NCI-H69 (cell line): ENCODE results near the gene ADGRG1.

ENCODE experiments used
- DNase-seq: peaks from one replicate; lab custom pipeline; 2025; lab: John Stamatoyannopoulos, UW

The ADGRG1 gene

DNA sequence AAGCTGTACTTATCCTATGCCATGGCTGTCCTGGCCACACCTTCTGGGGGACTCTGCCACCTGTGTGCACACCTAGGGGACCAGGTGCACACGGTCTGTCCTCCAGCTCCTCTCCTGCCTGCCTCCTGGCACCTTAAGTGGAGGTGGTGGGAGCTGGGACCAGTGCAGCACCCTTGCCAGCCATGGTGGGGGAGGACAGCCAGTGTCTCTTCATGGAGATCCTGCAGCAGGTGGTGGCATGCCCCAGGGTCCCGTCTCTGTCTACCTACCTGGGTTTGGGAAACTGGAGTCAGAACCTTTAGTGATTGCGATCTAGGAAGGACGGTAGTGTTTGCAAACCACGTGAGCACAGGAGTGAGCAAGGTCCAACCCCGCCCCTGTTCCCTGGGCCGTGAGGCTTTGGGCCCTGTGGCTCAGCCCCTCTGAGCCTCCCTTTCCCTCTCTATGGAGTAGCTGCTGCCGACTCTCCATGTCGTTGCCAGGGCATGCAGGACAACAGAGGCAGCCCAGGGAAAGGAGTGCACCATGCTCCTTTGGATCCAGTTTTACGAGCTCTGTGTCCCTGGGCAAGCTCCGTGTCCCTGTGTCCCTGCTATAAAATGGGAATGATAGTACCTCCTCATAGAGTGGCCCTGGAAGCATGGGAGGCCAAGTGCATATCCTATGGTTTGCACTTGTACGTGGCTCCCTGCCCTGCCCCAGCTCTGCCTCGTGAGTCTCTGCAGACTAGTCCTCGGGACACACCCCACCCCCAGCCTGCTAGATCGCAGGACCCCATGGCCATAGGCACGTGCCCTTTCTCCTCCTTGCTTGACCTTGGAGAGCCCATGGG lies 7.1 kb downstream of the ADGRG1 start:
- DNase-seq: no peak

DNA sequence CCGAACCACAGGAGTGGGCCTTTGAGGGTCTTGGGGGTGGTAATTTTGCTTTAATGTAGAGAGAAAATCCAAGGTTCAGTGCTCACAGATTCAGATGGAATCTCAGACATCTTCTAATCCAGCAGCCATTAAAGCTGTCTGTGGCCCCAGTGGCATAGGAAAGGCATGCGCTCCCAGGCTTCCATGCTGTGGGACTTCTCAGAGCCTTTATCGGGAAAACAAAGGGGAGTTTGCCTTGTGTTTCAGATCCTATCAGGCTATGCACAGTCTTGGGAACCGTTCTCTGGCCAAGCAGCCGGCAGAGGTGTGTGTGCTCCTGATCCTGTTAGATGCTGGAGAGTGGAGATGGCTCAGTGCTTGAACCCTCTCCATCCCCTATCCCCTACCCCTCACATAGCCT lies 7.8 kb downstream of the ADGRG1 start:
- no peak for DNase-seq

DNA sequence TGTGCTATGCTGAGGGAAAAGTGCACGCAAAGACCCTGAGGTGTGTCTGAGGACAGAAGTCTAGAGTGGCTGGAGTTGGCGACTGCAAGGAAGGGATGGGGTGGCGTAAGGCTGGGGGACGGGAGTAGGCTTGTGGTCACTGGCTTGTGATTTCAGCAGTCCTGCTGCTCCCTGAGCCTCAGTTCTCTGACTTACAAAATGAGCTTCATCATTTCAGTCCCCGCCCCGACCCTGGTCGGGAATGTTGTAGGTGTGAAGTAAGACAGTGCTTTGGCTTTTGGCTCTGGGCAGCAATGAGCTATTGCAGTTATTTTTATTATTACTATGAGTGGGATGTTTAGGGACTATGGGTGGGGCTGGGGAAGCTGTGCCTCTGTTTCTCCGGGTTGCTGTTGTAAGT lies 8.6 kb downstream of the ADGRG1 start:
- no peak for DNase-seq

DNA sequence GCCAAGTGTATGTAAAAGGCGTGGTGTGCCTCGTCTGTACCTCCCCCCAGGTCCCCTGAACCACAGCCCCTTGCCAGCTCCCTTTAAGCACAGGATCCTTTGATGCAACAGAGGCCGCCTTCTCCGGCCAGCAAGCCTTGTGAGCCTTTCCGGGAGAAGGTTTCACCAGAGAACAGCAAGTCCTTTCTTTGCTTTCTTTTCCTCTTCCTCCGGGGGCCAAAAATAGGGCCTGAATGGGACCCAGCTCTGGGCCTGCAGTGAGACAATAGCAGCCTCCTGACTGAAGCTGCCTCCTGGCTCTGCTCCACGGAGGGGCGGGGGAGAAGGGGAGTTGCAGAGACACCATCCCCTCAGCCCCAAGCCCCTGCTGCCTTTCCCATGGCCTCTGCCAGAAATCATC lies 9.0 kb downstream of the ADGRG1 start:
- DNase-seq: no peak

DNA sequence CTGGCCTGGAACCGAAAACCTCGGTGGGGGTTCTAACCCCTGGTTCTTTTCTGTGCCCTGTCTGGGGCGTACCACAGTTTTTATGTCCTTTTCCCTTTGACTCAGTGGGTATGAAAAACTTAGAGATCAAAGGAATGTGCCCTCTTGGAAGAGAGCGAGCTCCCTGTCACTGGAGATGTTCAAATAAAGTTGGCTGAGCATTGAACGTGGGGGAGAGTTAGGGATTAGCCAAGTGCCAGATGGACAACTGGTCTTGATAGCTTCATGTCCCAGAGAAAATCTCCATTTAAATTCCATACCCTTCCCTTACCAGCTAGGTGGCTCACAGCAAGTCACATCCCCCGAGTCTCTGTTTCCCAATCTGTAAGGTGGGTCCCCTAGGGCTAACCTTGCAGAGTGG lies 9.5 kb downstream of the ADGRG1 start:
- DNase-seq: no peak

DNA sequence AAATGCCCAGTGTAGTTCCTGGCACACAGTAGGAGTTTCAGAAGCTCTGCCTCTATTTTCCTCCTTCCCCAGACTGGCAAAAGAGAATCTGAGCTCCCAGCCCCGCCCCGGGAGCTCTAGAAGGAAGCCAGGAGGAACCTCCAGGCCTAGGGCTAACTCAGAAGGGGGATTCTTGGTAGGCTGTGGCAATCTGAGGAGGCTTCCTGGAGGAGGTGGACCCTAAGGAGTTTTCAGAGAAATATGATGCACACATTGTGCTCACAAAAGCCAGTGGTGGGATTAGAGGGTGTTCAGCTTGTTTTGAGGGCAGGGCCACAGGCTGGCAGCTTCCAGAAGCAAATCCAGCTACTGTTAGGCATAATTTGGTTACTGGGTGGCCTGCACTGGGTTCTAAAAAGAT lies 10.0 kb downstream of the ADGRG1 start:
- no peak for DNase-seq

DNA sequence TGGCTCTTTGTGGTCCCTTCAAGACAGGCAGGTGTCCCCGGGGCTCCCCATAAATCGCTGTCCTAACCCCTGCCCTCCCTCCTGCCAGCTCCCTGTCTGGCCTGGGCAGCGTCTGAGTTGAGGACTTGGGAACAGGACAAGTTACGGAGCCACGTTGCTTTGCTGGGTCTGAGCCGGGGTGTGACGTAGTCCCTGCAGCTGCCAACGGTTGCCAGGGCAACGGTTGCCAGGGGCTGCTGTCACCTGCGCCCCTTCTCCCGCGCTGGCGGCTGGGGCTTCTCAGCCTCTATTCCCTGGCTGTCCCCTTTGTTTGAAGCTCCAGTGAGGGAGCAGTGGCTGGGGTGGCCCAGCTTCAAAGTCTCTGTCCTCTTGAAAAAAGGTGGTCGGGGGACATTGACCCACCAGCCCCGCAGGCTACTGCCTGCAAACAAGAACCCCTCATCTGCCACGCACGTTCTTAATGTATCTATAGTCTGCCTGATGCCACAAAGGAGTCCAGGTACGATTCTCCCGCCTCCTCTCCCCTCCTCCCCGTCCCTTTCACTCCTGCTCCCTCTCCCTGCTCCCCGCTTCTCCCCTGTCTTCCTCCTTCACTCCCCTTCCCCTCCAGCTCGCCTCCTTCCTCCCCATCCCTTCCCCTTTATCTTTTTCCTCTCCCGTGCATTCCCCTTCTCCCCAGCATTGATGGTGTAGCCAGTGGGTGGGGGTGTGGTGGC lies 10.9 kb downstream of the ADGRG1 start:
- peak; percentile 43 for DNase-seq

DNA sequence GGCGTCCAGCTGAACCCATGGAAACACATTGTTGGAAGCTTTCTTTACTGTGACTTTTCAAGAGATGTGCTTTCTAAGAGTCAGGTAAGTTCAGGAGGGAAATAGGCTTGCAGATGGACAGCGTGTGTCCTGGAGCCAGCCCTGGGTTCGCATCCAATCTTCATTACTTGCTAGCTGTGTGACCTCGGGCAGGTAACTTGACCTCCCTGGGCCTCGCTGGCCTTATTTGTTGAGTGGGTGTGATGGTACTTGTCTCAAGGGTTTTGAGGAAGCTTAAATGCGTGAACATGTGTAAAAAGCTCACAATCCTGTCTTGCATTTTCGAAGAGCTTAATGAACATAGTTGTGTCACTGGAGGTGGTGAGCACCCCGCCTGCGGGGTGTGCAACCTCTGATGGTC lies 11.8 kb downstream of the ADGRG1 start:
- DNase-seq: no peak

DNA sequence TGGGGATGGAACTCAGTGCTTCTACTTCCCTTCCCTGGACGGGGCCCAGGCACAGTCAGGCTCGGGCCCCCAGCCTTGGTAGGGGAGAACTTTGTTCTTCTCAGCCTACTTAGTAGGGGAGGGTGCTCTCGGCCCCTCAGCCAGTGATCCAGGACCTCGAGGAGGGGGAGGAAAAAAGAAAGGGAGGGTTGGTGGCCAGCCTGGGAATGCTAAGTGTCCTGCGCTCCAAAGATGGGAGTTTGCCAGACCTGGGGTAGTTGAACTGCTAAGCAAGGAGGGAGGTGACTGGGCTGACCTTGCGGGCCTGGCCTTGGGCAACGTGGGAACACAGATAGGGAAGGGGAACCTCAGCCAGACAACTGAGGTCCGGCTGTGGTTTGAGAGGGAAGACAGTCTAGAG lies 12.2 kb downstream of the ADGRG1 start:
- DNase-seq: no peak

DNA sequence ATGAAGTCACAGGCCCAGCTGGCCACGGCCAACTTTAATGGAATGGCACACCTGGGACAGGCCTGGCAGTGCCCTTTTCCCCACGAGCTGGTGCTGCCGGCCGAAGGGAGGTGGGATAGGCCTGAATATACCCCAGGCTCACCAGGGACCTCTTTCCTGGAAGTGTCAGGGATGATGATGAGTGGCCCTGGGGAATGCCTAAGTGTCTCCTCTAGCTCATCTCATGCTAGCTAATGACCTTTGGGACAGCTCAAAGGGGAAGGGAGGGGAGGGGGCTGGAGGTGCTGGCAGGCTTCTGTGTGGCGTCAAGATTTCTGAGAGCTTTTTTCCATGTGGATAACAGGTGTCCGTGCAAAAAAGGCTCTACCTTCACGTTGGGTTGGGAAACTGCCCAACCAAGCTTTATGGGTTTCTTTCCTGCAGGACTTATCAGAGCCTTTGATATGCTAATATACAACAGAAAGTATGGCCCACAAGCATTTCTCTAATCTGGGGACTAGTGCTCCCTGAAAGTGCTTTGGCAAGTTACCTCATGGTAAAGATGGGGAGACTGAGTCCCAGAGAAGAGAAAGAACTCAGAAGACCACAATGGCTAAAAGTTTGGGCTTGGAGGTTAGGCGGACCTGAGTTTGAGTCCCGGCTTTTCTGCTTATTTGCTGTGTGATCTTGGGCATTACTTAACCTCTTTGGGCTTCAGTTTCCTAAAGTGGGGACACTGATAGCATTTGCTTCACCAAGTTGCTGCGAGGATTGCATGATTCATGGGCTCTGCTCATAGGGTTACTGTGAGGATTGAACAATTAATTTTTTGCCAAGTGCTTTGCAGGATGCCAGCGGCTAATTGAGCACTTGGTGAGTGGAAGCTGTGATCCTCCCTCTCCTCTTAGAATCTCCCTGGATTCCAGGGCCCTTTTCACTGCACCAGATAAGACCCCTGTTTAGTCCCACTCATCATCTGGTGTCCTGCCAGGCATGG lies 14.0 kb downstream of the ADGRG1 start:
- DNase-seq: no peak

DNA sequence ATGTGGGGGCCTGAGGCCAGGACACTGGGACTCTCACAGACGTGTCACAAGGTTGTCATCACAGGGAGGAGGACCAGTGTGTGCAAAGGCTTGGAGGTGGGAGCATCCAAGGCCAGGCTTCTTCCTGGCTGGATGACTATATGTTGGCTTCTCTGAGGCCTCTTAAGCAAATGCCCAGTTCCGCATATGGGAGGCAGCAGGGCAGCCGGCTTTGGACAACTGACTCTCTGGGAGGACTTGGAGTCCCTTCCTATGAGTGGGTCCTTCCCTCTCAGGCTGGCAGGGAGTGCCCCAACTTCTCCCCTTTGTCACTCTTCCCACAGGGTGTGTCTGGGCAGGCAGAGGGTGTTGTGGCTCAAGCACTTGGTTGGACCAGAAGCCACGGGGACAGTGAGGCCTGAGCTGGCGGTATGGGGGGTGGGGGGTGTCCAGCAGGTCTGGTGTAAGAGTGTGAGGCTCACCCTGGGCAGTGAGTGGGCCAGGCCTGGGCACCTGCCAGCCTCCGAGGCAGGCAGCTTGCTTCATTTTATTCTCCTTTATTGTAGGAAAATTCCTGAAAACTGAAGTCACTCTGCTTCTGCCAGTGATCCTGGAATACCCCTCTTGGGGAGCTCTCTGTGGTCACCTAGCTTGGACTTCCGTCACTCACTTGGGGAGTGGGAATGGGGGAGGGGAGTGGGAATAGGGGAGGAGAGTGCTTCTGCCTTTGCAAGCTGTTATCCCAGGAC lies 14.9 kb downstream of the ADGRG1 start:
- DNase-seq: no peak

DNA sequence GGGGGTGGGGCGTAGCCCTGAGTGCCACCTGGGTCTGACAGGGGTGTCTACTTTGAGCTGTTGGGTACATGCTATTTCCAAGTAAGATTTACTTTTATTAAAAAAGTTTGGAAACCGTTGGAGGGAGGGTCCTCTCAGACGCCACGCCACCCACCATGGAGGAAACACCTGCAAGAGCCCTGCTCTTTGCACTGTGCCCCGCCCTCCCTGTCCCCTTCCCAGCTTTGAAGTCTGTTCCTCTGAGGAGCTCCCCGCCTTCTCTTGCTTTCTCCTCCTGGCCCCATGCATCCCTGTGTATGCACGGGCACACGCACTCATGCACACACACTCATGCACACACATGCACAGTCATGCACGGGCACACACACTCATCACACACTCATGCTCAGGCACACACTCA lies 15.5 kb downstream of the ADGRG1 start:
- DNase-seq: no peak

DNA sequence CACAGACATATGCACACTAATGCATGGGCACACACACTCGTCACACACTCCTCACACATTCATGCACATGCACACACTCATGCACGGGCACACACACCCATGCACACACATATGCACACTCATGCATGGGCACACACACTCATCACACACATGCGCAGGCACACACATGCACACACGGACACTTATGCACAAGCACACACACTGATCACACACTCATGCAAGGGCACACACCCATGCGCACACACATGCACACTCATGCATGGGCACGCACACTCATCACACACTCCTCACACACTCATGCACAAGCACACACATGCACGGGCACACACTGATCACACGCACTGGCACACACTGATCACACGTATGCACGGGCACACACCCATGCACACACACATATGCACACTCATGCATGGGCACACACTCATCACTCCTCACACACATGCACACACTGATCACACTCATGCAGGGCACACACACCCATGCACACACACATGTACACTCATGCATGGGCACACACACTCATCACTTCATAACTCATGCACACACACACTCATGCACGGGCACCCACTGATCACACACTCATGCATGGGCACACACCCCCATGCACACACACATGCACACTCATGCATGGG lies 16.1 kb downstream of the ADGRG1 start:
- DNase-seq: no peak

DNA sequence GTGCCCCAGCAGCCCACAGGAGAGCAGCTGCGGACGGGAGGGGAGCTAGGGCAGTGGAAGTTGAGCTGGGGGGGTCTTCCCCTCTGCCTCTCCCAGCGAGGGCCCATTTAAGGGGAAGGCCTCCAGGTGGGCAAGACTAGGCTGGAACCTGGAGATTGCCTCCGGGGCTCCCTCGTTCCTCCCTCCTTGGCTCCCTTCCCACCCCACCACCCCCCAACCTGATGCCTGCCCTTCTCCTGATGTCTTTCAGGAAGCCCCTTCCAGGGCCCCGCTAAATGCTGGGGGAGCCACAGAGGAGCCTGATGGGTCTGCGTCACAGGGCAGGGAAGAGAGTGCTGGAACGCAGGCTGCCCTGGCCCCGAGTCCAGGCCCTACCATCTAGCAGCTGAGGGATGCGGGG lies 16.7 kb downstream of the ADGRG1 start:
- no peak for DNase-seq

DNA sequence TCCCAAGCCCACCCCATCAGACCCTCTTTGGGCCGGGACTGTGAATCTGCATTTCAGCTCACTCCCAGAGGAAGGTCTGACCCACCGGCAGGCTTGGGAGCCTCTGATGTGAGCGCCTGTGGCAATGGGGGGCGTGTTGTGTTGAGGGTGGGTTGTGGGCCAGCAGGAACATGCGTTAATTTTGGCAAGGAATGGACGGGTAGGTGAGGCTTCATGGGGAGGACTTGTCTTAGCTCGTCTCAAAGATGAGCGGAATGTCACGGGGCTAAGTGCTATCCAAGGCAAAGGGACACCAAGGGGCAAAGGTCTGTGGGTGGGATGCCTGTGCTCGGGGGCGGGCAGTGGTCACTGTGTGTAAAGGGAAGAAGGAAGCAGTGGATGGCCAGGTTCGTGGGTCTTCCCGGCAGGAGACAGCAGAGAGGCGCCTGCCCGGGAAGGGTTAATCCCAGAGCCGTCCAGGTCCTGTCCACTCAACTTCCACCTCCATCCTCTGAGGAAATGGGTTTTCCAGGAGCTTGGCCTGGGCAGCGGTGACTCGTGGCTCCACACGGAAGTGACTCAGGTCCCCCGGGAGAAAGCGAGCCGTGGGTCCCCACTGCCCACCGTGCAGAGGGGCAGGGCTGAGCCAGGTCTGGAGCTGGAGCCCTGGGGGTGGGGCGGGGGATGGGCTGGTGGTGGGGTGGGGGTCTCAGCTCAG lies 17.4 kb downstream of the ADGRG1 start:
- DNase-seq: no peak

DNA sequence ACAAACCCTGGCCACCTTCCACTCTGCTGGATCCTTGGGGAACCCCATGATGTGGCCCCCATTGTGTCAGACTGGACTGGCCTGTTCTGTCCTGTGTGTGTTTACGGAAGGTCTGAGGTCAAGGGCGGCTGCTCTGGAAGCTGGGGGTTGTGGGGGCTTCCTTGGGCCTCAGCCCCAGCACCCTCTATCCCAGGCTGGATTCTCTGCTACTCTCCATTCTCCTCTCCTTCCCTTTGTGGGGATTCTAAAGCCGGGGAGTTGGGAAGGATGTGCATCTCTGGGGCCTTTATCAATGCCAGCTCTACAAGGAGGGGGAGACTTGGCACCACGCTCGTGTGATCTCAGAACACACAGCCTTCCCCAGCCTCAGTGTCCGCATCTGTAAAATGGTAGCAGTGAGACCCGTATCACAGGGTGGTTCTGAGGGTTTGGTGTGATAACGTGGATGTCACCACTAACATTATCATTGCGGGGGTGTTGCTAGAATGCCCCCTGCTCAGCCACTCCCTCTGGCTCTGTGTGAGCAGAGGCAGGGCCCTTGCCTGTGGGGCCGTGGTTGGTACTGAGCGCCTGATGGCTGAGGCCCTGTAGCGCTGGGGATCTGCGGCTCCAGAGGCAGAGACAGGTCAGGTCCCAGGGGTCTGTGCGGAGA lies 18.1 kb downstream of the ADGRG1 start:
- DNase-seq: no peak

DNA sequence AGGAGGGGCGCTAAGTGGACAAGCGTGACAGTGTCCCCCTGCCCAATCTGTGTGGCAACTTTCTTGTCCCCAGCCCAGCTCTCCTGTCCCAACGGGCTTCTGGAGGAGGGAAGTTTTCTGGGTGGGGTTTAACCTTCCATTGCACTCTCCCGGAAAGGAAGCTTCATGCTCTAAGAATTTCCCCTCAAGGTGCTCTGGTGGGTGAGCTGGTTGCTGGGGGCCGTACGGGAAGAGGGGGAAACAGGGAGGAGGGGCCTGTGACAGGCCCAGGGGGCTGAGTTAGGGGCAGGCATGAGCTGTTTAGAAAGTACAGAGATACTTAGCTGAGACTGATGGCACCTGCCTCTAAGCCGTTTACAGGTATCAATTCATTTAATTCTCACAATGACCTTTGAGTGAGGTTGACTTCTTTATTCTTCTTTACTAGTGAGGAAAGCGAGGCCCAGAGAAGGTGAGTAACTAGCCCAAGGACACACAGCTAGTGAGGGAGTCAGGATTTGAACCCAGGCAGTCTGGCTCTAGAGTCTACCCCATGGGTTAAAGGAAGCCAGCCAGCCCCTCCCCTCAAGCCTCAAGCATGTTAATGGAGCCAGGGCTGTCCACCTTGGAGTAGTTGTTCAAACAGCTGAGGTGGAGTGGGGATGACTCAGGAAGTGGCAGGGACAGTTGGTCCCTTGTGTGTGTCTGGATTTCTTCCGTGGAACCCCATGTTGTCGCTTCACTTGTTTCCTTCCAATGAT lies 18.9 kb downstream of the ADGRG1 start:
- no peak for DNase-seq

DNA sequence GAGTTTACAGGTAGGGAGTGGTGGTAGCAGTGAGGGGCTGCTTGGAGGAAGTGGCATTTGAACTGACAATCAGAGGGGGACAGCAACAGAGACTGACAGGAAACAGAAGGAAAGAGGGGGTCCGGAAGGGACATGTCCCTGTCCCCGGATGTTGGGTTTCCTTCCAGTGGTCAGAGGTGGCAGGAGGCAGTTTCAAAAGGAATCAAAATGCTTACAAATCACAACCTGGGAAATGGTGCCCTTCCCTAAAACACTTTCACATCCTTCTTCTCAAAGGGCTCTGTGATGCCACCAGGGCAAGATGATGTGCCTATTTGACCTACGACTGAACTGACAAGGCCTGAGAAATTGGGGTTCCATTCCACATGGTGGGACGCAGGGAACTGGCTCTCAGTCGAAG lies 19.7 kb downstream of the ADGRG1 start:
- no peak for DNase-seq
